ENCODE data around the gene VKORC1.
"Not testable (repeated sequence)": the region's sequence is repeated elsewhere in the genome, so short reads cannot be mapped to it uniquely, and the experiment has no call there.

Gene VKORC1

GRCh38 chr16:31107465-31107867, 12.9 kb upstream of the VKORC1 start:
- DNase-seq (ENCODE audit: low read depth in 2 of 2), result peak in 1 of 2 donors; percentile 21

- no peak for DNase-seq (ENCODE audit: low read depth in 2 of 2)
Measured at GRCh38 chr16:31106509-31107464, 12.2 kb upstream of the VKORC1 start.

- DNase-seq (ENCODE audit: low read depth in 2 of 2), result peak; percentile 82 to 88
Measured at GRCh38 chr16:31105677-31106213, 11.1 kb upstream of the VKORC1 start.

GRCh38 chr16:31100876-31101641, 6.5 kb upstream of the VKORC1 start:
- not testable (repeated sequence) for DNase-seq (ENCODE audit: low read depth in 2 of 2)

- no peak for DNase-seq (ENCODE audit: low read depth in 2 of 2)
Measured at GRCh38 chr16:31099860-31100638, 5.5 kb upstream of the VKORC1 start.

GRCh38 chr16:31094088-31094423, 541 bp downstream of the VKORC1 start:
- no peak for DNase-seq (ENCODE audit: low read depth in 2 of 2)

- DNase-seq (ENCODE audit: low read depth in 2 of 2), result no peak
Measured at GRCh38 chr16:31093132-31093703, 1.4 kb downstream of the VKORC1 start.

- DNase-seq (ENCODE audit: low read depth in 2 of 2), result no peak
Measured at GRCh38 chr16:31092330-31092729, 2.3 kb downstream of the VKORC1 start.

GRCh38 chr16:31090540-31090939, 4.1 kb downstream of the VKORC1 start:
- DNase-seq (ENCODE audit: low read depth in 2 of 2), result no peak

GRCh38 chr16:31089199-31089598, 5.4 kb downstream of the VKORC1 start:
- no peak for DNase-seq (ENCODE audit: low read depth in 2 of 2)

- DNase-seq (ENCODE audit: low read depth in 2 of 2), result no peak
Measured at GRCh38 chr16:31088459-31089183, 6.0 kb downstream of the VKORC1 start, which contains the start of gene PRSS53. Gene PRSS53, minus strand, starts transcription at chr16:31088943. Its CDS starts 134 bp downstream, at chr16:31088809.

- no peak for DNase-seq (ENCODE audit: low read depth in 2 of 2)
Measured at GRCh38 chr16:31087971-31088370, 6.6 kb downstream of the VKORC1 start.

- DNase-seq (ENCODE audit: low read depth in 2 of 2), result no peak
Measured at GRCh38 chr16:31087481-31087880, 7.1 kb downstream of the VKORC1 start.

- DNase-seq (ENCODE audit: low read depth in 2 of 2), result no peak
Measured at GRCh38 chr16:31086629-31086906, 8.0 kb downstream of the VKORC1 start.

GRCh38 chr16:31085873-31086628, 8.5 kb downstream of the VKORC1 start:
- no peak for DNase-seq (ENCODE audit: low read depth in 2 of 2)

GRCh38 chr16:31085411-31085810, 9.2 kb downstream of the VKORC1 start:
- no peak for DNase-seq (ENCODE audit: low read depth in 2 of 2)

- DNase-seq (ENCODE audit: low read depth in 2 of 2), result no peak
Measured at GRCh38 chr16:31084584-31085302, 9.9 kb downstream of the VKORC1 start.

- no peak for DNase-seq (ENCODE audit: low read depth in 2 of 2)
Measured at GRCh38 chr16:31083981-31084380, 10.6 kb downstream of the VKORC1 start.

GRCh38 chr16:31083556-31083955, 11.0 kb downstream of the VKORC1 start:
- DNase-seq (ENCODE audit: low read depth in 2 of 2), result no peak

Data from stimulated activated CD8-positive, alpha-beta memory T cell treated with anti-CD3 and anti-CD28 coated beads, Interleukin-2, amount 100 ng/mL, for 48 hours (primary cell).